MM.1S (cell line): Measurements from ENCODE around the gene TTBK1.

ENCODE experiments used
- EZH2phosphoT487 ChIP-seq: fragments of 300-600 bp; sonication (generic); IDR thresholded peaks from 2 replicates; pipeline ENCODE4 v1.6.1; 2018; ENCODE audit warnings: antibody characterized with exemption, low read length
- TF ChIP-seq, protein P1 (sequence below): fragments of 300-600 bp; sonication (generic); IDR thresholded peaks from 2 replicates; pipeline ENCODE4 v1.5.1; 2016; ENCODE audit warnings: antibody characterized with exemption, low read length, mixed read lengths

DNA sequence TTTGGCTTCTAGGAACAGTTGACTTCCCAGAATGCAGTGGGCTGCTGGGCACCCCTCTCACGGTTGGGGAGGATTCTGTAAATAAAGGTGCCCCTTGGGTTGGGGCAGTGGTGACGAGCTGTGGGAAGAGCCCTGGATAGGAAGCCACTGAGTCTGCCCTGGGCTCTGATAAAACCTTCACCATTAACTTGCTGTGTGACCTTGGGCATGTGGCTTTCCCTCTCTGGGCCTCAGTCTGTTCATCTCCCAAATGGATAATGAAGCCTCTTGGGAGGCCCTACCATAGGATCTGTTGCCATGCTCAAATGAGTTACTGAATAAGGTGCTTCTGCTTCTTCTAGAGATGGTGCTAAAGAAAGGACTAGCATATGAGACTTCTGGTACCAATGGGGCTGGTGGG, 61.6 kb downstream of the TTBK1 start:
- TF ChIP-seq, protein P1, sequence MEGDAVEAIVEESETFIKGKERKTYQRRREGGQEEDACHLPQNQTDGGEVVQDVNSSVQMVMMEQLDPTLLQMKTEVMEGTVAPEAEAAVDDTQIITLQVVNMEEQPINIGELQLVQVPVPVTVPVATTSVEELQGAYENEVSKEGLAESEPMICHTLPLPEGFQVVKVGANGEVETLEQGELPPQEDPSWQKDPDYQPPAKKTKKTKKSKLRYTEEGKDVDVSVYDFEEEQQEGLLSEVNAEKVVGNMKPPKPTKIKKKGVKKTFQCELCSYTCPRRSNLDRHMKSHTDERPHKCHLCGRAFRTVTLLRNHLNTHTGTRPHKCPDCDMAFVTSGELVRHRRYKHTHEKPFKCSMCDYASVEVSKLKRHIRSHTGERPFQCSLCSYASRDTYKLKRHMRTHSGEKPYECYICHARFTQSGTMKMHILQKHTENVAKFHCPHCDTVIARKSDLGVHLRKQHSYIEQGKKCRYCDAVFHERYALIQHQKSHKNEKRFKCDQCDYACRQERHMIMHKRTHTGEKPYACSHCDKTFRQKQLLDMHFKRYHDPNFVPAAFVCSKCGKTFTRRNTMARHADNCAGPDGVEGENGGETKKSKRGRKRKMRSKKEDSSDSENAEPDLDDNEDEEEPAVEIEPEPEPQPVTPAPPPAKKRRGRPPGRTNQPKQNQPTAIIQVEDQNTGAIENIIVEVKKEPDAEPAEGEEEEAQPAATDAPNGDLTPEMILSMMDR: no peak
- TF ChIP-seq EZH2phosphoT487: no peak
